Inflammatory macrophage (primary cell): Measurements from ENCODE around the gene RNU1-4.
"Not testable (repeated sequence)": the region's sequence is repeated elsewhere in the genome, so short reads cannot be mapped to it uniquely, and the experiment has no call there.

ENCODE experiments used
- DNase-seq, 2 donors: peaks; one replicate each; pipeline ENCODE4 v3.0.0-alpha.2; 2020 to 2022

The RNU1-4 gene

DNA sequence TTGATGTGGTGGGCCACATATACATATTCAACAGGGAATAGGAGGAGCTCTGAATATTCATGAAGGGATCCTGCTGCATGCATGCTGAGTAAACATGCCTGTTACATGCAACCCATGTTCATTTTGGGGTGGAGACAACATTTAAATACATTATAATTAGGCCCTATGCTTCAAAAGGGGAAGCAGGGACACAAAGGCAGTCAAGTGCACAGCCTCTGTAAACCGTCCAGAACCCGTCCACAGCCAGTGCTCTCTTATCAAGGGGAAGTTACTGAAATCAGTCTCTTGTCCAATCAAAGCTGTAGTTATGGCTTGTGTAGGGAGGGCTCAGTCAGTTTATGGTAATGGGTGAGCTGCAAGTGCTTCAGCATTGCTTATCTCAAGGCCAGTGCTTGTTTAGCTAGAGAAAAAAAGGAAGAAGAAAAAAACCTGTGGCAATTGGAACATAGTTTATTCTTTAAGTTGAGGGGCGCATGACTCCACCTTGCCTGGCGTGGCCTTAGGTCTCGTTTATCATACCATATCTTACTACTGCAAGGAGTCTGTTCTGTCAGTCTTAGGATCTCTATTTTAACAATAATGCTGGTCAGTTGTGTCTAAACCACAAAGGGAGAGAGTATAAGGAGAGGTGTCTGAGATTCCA lies 7.9 kb upstream of the RNU1-4 start:
- DNase-seq: not testable (repeated sequence)

DNA sequence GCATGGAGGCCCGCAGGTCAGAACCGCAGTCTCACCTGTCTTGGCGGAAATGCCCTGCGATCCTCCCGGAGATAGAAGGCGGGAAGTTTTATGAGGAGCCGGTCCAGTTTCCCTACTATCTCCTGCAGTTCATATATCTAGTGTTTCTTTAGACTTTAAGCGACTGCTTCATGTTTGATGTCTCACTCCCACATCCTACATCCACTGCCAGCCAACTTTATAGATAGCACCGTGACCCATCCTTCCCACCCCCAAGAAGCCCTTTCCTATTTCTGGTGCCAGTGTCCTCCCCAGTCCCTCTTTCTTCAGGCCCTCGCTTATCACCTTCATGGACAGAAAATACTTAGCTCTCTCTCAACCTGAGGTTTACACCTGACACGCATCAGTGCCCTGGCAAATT lies 914 bp downstream of the RNU1-4 start:
- DNase-seq: not testable (repeated sequence)

DNA sequence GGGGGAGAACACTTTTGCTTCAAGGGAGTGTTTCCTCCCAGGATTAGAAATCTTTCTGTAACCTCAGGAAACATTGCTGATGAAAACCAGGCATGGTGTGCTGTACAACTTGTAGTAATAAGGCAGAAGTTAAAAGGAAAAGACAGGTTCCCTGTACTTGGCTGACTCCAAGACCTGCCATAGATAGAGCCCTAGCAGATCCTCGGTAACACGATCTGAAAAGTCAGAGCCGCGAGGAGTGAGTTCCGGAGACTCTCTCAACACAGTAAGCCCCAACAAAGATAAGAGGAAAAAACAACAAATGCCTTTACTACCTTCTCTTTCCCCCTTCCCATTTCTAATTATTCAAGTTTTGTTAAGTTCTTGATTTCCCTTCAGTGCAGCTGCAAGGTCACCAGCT lies 7.3 kb downstream of the RNU1-4 start:
- DNase-seq: not testable (repeated sequence)

DNA sequence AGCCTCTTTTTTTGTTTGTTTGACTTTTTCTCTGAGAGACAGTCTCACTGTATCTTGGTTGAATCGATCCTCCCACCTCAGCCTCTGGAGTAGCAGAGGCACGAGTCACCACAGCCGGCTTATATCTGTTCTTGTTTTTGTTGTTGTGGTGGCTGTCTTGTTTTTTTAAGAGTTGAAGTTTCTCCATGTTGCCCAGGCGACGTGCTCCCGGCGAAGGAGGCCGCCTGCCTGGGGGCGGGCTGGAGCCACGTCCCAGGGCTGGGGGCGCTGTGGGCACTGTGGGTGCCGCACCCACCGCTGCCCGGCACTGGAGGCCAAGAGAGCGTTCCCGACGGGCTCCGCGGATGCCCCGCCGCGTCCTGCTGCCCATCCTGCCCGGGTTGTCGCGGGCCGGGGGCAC lies 8.4 kb downstream of the RNU1-4 start:
- not testable (repeated sequence) for DNase-seq

DNA sequence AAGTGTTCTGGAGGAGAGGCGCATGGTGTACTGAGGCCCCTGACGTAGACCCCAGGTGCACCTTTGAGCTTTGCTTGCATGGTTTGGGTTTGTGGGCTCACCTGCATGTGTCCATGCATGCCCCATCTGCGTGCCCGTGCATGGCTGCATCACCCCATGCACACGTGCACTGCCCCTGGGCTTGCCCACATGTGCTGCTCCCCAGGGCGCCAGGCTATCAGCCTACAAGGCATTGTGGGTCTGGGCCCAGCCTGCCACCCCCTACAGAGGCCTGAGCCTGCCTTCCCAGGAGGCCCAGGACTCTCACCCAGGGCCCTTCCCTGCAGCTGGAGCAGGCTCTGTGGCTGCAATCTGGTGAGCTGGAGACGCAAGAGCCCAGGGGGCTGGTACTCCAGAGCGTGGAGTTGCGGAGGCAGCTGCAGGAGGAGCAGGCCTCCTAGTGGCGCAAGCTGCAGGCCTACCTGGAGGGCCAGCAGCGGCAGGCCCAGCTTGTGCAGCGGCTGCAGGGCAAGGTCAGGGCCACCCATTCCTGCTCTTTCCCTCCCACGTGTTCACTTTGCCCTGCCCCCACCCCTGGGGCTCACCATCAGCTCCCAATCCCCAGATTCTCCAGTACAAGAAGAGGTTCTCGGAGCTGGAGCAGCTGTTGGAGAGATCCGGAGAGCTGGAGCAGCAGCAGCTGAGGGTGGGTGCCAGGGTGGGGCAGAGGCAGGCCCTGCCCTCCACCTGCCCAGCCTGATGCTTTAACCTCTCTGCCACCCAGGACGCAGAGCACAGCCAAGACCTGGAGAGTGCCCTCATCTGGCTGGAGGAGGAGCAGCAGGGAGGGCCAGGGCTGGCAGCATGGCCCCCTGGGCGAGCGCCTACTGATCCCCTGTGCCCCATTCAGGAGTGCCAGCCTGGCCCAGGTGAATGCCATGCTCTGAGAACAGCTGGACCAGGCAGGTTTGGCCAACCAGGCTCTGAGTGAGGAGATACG lies 9.9 kb downstream of the RNU1-4 start:
- DNase-seq: not testable (repeated sequence)

DNA sequence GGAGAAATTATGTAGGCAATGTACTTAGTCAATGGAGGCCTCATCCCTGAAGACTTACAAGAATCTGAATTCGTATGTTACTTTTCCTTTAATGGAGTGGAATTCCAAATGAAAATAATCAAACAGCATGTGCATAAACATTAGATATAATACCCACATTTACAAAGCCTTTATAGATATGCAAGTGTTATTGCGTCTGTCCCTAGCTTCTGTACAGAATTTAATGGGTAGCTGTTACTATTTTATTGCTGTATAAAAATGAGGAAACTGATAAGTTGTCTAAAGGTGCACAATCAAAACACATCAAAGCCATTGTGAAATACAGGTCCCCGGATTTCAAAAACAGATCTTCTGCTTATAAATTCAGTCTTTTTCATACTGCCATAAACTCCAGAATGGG lies 12.5 kb downstream of the RNU1-4 start:
- not testable (repeated sequence) for DNase-seq

DNA sequence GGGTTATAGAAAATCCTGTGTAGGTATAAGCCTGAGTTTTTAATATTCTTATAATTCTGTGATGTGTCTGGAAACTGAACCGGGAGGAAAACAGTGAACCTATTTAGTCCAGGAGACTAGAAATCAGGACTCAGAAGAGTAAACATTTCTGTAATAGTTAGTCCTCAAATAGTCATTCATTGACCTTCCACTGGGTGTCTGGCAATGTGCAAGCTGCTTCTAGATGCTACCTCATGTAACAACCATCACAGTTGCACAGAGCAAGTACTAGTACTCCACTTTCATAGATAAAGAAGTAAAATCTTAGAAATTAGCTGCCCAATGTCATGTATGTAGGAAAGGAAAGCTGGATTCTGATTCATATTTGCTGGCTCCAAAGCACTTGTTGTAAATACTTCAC lies 15.1 kb downstream of the RNU1-4 start:
- not testable (repeated sequence) for DNase-seq

DNA sequence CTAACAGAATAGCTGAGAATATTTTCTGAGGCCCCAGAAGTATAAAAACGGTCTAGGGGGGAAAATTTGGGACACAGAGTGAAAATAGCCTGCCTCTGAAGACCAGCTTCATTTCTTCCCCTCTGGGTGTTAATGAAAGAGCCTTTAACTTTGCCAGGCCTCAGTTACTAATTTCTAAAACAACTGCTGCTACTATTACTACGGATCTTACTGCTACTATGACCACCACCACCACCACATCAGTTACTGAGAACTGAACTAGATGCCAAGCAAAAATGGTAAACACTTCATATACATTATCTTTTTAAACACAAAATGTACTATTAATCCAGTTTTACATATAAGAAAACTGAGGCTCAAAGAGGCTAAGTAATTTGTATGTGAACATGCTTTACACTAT lies 15.6 kb downstream of the RNU1-4 start:
- DNase-seq: not testable (repeated sequence)

DNA sequence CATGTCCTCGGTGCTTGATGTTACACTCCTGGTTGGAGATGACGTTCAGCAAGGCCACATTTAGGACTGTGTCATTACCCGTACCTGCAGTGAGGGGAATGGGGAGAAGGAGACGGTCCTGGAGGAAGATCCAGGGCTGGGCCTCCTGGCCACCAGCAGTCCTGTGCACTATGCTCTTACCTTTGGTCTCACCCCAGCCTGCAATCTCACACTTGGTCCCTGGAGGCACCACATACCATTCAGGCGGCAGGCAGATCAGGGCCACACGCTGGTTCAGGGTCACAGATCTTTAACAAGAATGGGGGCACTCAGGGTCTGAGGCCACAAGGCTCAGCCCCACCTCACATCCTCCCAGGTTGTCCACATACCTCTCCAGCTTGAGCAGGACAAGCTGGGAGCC lies 17.3 kb downstream of the RNU1-4 start:
- DNase-seq: not testable (repeated sequence)

DNA sequence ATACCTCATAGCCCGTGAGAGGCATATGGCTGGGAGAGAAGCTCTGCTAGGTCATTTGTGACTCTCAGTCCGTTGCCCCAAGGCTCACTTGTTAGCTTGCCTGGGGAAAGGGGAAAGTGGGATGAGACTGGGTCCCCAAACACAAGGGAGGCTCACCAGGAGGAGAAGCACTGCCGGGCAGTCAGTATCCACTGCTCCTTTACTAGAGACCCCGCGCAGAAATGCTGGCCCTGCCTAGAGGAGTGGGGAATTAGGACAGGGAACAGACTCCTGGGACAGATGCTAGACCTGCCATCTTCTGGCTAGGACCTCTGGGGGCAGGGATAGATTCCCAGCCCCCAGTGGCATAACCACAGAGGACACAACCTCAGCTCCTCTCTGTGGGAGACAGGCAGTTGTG lies 17.7 kb downstream of the RNU1-4 start:
- not testable (repeated sequence) for DNase-seq

DNA sequence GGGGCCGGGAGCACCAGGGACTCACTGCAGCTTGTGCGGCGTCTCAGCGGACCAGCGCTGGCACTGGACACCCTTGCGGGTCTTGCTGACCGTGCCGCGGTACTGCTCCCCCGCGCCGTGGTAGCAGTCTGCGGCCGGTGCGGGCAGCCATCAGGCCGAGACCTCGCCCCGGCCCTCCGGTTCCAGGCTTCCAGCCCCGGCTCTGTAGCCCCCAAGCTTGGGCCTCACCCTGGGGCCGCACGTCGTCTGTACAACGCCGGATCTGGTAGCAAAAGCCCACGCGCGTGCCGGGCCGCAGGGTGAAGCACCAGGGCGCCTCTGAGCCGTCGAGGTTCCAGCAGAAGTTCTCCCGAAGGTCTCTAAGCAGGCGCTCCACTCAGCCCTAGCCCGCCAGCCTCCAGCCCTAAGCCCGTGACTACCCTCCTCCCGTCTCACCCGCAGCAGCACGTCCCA lies 18.8 kb downstream of the RNU1-4 start:
- DNase-seq: not testable (repeated sequence)

DNA sequence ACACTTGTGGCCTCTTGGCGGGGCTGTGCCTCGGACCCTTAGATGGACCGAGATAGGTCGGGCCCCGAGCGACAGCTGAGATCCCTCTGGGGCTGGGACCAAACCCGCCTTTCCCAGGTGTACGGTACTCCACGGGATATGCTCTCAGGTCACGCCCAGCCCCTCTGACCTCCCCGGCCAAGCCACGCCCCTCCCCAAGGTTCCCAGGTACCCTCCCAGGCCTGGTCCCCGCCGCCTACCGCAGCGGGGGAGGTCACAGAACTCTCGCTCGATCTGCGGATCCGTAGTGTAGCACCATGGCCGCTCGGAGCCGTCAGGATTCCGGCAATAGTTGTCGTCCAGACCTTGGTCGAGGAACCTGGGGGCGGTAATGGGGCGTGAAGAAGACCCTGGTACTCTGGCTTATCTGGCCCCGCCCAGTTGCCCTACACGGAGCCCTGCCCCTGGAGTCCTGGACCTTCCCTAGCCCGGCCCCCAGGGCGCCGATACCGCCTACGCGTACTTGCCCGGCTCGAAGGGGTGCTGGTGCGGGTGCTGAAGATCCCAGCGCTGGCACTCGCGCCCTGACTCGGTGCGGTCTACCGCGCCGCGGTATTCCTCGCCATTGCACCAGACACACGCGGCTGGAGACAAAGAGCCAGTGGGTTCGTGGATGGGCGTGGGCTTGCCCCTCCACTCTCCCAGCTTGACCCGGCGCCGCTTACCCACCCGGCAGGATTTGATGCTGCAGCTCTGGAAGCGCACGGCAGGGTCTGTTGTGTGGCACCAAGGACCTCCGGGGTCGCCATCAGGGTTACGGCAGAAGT lies 19.5 kb downstream of the RNU1-4 start:
- DNase-seq: not testable (repeated sequence)

DNA sequence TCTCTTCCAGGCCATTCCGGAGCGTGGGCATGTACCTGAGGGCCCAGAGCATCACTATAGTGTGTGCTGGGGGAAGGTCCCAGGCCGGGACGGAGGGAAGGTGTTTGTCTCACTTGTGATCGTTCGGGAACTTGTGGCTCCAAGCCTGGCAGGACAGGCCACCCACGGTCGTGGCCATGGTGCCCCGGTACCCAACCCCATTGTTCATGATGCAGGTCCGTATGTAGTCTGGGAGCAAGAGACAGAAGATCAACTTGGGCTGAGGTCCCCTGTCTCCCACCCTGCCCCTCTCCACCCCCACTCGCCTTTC lies 20.1 kb downstream of the RNU1-4 start:
- DNase-seq: not testable (repeated sequence)

DNA sequence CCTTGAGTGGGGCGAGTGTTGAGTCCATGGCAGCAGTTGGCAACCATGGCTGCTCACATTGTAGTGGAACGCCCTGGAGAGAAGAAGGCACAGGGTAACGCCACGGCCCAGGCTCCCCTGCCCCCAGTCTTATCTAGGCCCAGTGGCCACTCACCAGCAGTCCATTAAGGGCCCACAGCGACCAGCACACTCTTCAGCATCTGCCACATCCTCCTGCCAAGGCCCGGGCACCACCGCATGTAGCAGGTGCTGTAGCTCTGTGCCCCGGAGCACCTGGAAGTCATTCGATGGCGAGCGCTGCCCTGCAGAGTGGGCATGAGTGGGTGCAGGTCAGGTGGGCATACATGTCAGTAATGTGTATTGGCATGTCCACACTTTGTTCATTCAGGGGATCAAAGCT lies 20.5 kb downstream of the RNU1-4 start:
- DNase-seq: not testable (repeated sequence)

DNA sequence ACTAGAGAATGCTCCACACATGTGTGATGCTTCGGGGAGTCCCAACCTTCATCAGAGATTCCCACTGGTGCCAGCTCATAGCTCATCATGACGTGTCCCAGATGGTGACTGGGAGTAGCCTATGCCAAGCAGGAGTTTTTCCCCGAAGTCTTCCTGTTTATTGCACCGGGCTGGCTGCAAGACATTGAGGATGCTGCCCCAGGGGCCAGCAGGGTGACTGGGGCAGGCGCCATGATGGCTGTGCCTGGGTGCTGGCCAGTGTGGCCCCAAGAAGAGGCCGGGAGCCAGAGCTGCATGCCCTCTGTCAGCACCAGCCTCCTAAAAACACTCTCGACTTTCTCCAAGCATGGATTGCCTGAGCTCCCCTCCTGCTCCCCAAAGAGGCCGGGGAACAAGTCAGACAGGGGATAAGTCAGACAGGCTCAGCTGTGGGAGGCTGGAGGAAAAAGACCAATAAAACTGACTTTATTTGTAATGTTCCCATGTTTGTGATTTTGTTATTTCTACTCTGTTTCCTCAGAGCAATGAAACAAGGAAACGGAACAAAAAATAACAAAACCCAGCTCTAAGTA lies 24.0 kb downstream of the RNU1-4 start:
- not testable (repeated sequence) for DNase-seq

DNA sequence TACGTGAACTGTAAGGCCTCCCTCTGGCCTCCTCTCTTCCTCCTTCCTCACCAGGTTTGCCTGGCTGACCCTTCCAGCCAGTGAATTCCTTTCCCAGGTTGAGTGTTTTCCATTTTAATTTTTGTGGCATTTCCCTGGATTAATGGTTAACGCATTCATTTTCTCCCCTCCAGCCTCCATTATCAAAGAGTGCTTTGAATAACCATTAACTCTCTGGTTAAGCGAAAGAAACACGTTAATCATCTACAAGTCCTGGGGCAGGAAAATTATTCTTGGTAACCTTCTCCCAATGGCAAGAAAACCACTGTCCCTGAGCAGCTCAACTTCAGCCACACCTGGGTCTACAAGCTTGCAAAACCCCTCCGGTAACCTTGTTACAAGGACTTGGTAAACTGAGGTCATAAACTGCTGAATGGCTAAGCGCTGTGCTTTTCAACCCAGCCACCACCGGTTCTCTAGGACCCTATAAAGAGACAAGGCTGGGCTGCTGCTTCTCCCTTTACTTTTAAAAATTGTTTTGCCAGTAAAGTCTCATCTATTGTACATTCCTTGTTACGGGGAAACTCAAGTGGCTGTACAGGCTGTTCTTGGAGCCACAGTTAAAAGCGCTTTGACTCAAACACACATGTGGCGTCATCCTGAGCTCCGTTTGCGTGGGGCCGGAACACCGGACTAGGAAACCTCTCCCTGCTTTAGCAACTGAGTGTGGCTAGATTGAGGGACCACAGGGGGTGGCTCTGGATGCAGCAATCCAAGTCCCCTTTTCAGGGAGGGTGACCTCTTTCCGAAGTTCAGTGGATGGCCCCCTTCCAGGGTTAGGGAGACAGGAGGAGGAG lies 24.7 kb downstream of the RNU1-4 start:
- not testable (repeated sequence) for DNase-seq

DNA sequence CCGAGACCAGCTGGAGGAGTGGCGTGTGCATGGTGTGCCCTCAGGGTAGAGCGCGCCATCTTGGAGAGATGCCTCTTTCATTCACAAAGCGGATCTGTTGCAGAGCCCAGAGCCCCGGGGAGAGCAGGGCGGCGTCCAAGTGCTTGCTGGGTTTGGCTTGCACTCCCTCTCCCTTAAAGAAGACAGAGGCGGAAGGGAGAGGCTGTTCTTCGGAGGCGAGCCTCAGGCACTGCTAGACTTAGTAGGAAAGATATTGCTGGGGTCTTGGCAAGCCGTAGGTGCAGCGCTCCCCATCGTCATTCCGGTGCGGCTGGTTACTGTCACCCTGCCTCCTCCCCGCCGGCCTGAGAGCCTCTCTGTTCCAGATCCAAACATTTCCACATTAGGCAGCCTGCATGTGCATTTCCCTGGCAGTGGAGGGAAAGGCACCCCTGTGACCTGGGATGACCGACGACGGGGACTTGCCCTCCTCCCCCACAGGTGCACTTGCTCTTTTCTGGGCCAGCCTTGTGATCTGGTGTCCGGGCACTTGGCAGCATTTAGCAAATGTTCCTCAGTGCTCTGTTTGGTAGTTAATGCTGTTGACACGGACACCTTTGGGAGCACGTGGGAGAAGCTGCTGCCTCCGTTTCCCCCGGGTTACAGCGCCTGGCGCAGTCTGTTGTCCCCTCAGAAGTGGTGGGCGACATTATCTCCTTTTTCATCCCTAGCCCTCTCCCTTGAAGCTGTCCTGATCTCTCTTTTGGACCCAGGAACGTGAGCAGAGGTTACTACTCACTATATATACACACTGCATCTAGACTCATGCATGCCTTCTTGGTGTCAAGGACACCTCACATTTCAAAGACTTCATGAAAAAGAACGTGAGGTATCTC lies 25.7 kb downstream of the RNU1-4 start:
- not testable (repeated sequence) for DNase-seq

DNA sequence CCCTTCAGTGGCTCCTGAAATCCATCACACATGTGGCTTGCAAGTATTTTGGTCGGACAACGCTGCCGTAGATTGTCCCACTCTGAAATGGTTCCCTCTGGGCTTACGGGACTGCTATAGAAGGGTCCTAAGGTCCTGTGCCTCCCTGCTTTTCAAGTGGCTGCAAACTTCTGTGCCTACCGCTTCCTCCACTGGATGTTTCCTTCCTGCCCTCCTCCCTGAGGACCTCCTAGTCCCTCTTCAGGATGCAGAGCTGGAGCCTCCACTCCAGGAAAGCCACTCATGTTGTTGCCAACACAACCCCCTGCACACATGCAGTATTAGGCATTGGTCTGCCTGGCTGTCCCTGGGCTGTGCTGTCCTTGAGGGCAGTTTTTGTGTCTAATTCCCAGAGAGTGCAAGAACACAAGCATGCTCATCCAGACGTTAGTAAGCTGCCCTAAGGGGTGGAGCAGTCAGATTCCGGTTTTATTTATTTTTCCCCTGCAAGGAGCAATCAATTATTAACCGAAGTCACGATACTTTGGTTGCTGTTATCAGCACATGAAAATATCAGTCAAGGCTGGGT lies 26.5 kb downstream of the RNU1-4 start:
- DNase-seq: not testable (repeated sequence)

DNA sequence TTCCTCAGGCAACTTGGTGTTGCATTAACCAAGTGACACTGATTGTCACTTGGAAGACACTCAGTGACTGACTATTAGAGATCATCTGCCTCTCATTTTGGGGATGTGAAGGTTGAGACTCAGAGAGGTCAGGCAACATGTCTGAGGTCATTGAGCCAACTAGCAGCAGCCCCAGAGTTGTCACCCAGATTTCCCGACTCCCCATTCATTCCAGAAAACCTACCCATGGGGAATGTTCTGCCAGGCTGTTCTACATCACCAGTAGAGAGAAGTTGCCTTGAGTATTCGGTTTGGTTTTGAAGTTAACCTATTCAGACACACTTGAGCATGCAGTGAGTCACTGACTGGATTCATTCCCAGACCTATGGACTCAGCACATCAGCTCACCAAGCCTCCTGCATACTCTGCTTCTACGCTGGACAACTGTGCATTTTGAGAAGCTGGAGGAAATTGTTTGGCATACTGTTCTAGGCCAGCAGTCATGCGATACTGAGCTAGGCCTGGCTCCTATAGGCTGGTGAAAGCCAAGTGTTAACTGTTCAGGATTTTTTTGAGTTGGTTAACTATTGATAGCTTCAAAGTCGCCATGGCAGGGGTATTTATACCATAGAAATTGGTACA lies 29.9 kb downstream of the RNU1-4 start:
- DNase-seq: not testable (repeated sequence)
